Measurements from ENCODE around the gene MEF2D.

GRCh38 chr1:156432669-156433018, 67.9 kb downstream of the MEF2D start:
- TF ChIP-seq CTCF (IDR thresholded peaks at IDR 0.05; ENCODE audit: low read length) (no peak), EZH2 (IDR thresholded peaks at IDR 0.05; ENCODE audit: borderline replicate concordance, low read length) (no peak)
